ENCODE data around the gene APOBEC3A. TPM values are rescaled to one million over a fixed set of nuclear protein-coding genes. Genes with fewer than 3 reads are reported as not detected.

Gene APOBEC3A
- total and polyA plus RNA-seq, 2 of the 4 experiments (the other 2 are of a cell fraction) = not detected

DNA sequence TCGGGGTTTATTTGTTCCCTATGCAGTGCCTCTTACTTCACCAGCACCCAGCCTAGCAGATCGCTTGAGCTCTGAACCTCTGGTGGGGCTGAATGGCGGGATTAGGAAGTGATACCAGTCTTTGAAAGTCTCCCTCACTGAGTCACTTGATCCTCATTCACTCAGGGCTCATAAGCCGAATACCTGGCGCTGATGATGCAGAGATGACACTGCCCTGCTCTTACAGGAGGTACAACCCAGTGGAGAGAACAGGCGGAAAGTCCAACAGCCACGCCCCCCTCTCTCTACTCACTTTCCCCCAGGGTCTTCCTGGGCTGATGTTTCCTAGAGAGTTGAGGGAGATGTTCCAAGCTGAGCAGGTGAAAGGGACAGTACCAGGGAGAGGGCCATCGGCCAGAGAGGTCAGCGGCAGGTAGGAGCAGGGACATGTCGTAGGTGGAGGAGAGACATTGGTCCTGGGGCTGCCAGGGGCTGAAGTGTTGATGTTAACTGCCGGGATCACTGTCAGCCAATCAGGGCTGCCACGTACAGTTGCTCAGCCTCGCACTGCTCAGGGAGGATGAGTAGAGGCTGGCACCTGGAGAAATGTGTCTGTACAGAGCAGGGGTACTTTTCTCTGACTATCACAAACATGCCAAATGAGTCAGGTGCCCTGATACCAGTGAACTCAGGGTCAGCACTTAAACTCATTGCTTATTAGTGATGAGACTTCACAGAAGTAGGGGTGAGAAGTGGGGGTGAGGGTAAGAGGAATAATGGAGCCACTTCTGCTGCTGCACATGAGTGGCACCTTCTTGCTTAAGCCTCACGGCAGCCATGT is 9.9 kb upstream of the APOBEC3A start:
- H4K5ac ChIP-seq (ENCODE audit: low read depth, low read length) = no peak overlapping the region
- no peak overlapping the region for H3K23ac ChIP-seq (ENCODE audit: low read depth, low read length)
- ChIA-PET CTCF (no interaction called here), POLR2A (ENCODE audit: unreplicated experiment) (interaction anchor here (0.5 kb wide), 1 partner anchor 46 kb away, joined by 3 read pairs; no protein-coding TSS in a partner anchor)
- no peak overlapping the region for H2BK120ac ChIP-seq (ENCODE audit: low read depth, low read length)
- TF ChIP-seq USF2 (IDR thresholded peaks at IDR 0.05; ENCODE audit: low read depth, low read length) (no peak), FOS (IDR thresholded peaks at IDR 0.05; ENCODE audit: low read depth, low read length) (no peak), MAFK (IDR thresholded peaks at IDR 0.05; ENCODE audit: low read depth, low read length) (no peak), POLR2A (IDR thresholded peaks at IDR 0.05; ENCODE audit: low read depth, low read length) (no peak), SMC3 (IDR thresholded peaks at IDR 0.05; ENCODE audit: low read depth, low read length) (no peak), MXI1 (IDR thresholded peaks at IDR 0.05; ENCODE audit: borderline replicate concordance, low read depth, low read length) (no peak), RAD21 (IDR thresholded peaks at IDR 0.05; ENCODE audit: low read length) (no peak)
- peaks cover 77% of the 10 kb centered on the region for H3K27me3 ChIP-seq (ENCODE audit: control insufficient read depth, insufficient read depth, low read length)
- H3K18ac ChIP-seq (ENCODE audit: low read depth, low read length) = no peak overlapping the region
- no peaks in the 10 kb centered on the region for H3K9me1 ChIP-seq (ENCODE audit: insufficient read depth, low read length)
- 0 out of 2 replicates have a peak, but pooled peaks cover 2% of the 10 kb centered on the region for H3K9me3 ChIP-seq (ENCODE audit: control insufficient read depth, insufficient read depth, low read length)
- H3K4me1 ChIP-seq (ENCODE audit: control insufficient read depth, insufficient read depth, low read length) = no peaks in the 10 kb centered on the region
- dilution Hi-C loops (cut with HindIII; ENCODE audit: low sequenced_read_pairs, unreplicated experiment) = no loop called here
- no peak overlapping the region for H3K9ac ChIP-seq (ENCODE audit: low read depth, low read length)
- H3K4me3 ChIP-seq (ENCODE audit: insufficient read depth, low read depth, low read length) = no peak overlapping the region
- ATAC-seq (ENCODE audit: low read depth) = no peak
- no peak overlapping the region for H3K14ac ChIP-seq (replicated peaks; ENCODE audit: low read depth, low read length)
- H3K79me1 ChIP-seq (ENCODE audit: low read depth in 1 of 2, low read length in 2 of 2) = no peaks in the 10 kb centered on the region
- no peak overlapping the region for H2AK9ac ChIP-seq (replicated peaks; ENCODE audit: low read depth, low read length, poor library complexity)
- H4K91ac ChIP-seq (ENCODE audit: insufficient read depth, low read depth, low read length) = no peak overlapping the region
- no peak overlapping the region for H4K8ac ChIP-seq (ENCODE audit: low read depth in 2 of 2, low read length in 2 of 2)
- no peak overlapping the region for H2AFZ ChIP-seq (replicated peaks; ENCODE audit: low read length, poor library complexity)
- DNase-seq = no peak
- intact Hi-C loops (cut with micrococcal nuclease) = no loop called here
- no peak overlapping the region for H2BK20ac ChIP-seq (ENCODE audit: low read depth, low read length)
- H2AK5ac ChIP-seq (ENCODE audit: low read depth, low read length) = no peak overlapping the region
- H3K56ac ChIP-seq (ENCODE audit: extremely low read depth, insufficient read depth, low read length) = no peak overlapping the region
- H4K20me1 ChIP-seq (ENCODE audit: insufficient read depth, low read length) = no peaks in the 10 kb centered on the region
- H3K36me3 ChIP-seq (ENCODE audit: control insufficient read depth, insufficient read depth, low read length) = no peaks in the 10 kb centered on the region
- H2BK5ac ChIP-seq (ENCODE audit: low read depth, low read length, poor library complexity, severe bottlenecking) = no peak overlapping the region
- no peak overlapping the region for H3K27ac ChIP-seq (ENCODE audit: insufficient read depth, low read length)
- no peak overlapping the region for H2BK15ac ChIP-seq (ENCODE audit: low read depth, low read length)
- H3K4ac ChIP-seq (ENCODE audit: low read depth, low read length) = no peak overlapping the region
- in situ Hi-C loops (cut with MboI; ENCODE audit: low sequenced_read_pairs) = no loop called here
- BruUV-seq (replicated peaks) = no TSS peak
- no peak overlapping the region for H3K4me2 ChIP-seq (ENCODE audit: low read depth, low read length)
- 86% methylated on average over 4 of the region's 14 CpGs; no CpG with 5 or more reads in 1 of the 2 experiments for WGBS, 2 experiments (ENCODE audit: extremely low coverage in 2 of 2, insufficient read length in 1 of 2)
